Stimulated activated memory B cell treated with anti-CD40 and anti-IgM and Interleukin-4, amounts not matched to agents 10 μg/mL and 1 μg/mL and 100 μg/mL, for 72 hours (primary cell): Measurements from ENCODE around the gene PTCD2.

Experiments used
- ATAC-seq: fragments of 150-1000 bp; cut with Tn5 transposase; 2 replicates; pipeline ENCODE4 v1.10.0; 2021
- H3K27ac Mint-ChIP-seq: one replicate; pipeline ENCODE4 v1.8.0; 2022; ENCODE audit warnings: mild to moderate bottlenecking, mixed read lengths
- H3K27me3 Mint-ChIP-seq: one replicate; pipeline ENCODE4 v1.8.0; 2022; ENCODE audit warnings: mixed read lengths
- H3K36me3 Mint-ChIP-seq: one replicate; pipeline ENCODE4 v1.8.0; 2022; ENCODE audit warnings: mixed read lengths
- H3K4me1 Mint-ChIP-seq: one replicate; pipeline ENCODE4 v1.8.0; 2022; ENCODE audit warnings: mixed read lengths
- H3K4me3 Mint-ChIP-seq: one replicate; pipeline ENCODE4 v1.8.0; 2022; ENCODE audit warnings: mild to moderate bottlenecking, moderate library complexity, mixed read lengths
- H3K9me3 Mint-ChIP-seq: one replicate; pipeline ENCODE4 v1.8.0; 2022; ENCODE audit warnings: mixed read lengths

PTCD2 gene

GRCh38 chr5:72352616-72353015 lies 32.4 kb downstream of the PTCD2 start:
- Mint-ChIP-seq H3K9me3 (no peaks in the 10 kb centered on the region), H3K27ac (no peak overlapping the region), H3K4me3 (no peak overlapping the region), H3K4me1 (peaks cover 7% of the 10 kb centered on the region), H3K27me3 (no peaks in the 10 kb centered on the region), H3K36me3 (peaks cover 39% of the 10 kb centered on the region)
- no peak for ATAC-seq

DNA sequence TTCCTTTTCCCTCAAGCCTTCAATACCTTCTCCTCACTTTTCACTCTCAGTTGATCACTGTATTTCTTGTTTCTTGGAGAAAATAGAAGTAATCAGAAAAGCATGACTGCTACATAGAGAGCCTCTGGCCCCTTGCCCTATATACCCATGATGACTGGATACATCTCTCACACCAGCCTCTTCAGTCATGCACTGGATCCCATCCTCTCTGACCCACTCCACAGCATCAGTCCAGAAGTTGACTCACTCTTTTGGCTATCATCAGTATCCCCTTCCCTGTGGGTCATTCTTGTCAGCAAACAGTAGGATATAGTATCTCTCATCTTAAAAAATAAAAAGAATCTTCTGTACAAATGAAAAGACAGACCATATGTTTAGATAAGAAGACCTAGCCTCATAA lies 32.9 kb downstream of the PTCD2 start:
- peaks cover 38% of the 10 kb centered on the region for H3K36me3 Mint-ChIP-seq
- no peaks in the 10 kb centered on the region for H3K27me3 Mint-ChIP-seq
- H3K27ac Mint-ChIP-seq, result no peak overlapping the region
- H3K4me3 Mint-ChIP-seq, result no peak overlapping the region
- no peaks in the 10 kb centered on the region for H3K9me3 Mint-ChIP-seq
- peaks cover 7% of the 10 kb centered on the region for H3K4me1 Mint-ChIP-seq
- ATAC-seq, result no peak

DNA sequence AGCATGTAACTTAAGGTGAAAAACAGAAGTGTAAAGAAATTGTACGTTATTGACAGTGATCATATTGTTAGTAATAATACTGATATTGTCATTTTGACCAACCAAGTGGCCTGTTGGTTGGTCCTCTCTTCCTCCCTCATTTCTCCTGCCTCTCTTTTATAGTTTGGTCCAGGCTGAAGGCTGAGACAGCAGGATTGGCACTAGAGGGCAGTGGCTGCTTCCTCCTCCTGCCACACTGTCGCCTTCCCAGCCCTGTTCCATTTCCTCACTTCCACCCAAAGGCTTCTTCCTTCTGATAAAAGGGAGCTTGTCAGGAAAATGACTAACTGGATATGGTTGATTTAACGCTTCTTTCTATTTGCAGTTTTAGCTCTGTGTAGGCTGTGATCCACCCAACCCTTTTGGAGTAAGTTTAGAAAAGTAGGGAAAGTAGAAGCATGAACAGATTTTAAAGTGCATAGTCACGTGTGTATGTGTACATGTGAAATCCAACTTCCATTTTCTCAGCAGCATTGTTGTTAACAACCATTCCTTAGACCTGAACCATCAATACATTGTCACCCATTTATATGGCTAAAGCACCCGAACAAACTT lies 35.6 kb downstream of the PTCD2 start:
- Mint-ChIP-seq H3K4me1 (no peaks in the 10 kb centered on the region), H3K27ac (no peak overlapping the region), H3K4me3 (no peak overlapping the region), H3K27me3 (no peaks in the 10 kb centered on the region), H3K9me3 (no peaks in the 10 kb centered on the region), H3K36me3 (peaks cover 48% of the 10 kb centered on the region)
- no peak for ATAC-seq

DNA sequence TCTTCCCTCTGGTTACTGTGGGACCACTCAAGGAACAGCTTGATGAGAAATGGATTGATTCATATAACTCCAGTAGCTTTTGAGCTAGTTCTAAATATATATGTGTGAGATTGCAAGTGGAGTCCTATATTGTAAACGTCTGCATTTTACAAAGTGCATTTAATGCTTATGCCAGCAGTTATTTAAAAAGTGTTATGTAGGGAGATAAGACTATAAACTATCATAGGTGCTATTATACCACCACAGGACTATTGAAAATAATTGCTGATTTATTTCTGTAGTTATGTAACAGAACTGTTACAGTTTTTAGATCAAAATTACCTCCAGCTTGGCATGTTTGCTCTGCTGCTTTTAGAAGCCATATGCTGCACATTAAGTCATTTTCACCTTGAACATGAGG lies 36.2 kb downstream of the PTCD2 start:
- H3K9me3 Mint-ChIP-seq, result no peaks in the 10 kb centered on the region
- peaks cover 48% of the 10 kb centered on the region for H3K36me3 Mint-ChIP-seq
- H3K27ac Mint-ChIP-seq, result no peak overlapping the region
- ATAC-seq, result no peak
- H3K27me3 Mint-ChIP-seq, result no peaks in the 10 kb centered on the region
- no peaks in the 10 kb centered on the region for H3K4me1 Mint-ChIP-seq
- H3K4me3 Mint-ChIP-seq, result no peak overlapping the region

DNA sequence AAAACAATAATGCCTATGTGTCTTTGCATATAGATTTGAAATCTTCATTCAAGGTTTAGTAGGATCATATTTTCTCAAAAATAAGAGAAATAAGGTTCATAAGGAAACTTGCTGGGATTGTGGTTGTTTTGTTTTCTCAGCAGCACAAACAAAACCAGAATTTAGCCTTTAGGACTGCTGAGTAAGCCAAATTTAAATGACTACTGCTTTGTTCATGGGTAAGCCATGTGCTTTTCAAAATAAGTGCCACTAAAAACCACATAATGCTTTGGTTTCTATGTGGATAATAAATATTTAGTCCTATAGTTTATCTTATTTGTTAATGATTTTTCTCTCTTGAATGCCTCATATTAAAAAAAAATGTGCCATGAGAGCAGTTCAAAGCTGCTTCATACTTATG lies 38.8 kb downstream of the PTCD2 start:
- H3K36me3 Mint-ChIP-seq, result peaks cover 45% of the 10 kb centered on the region
- H3K4me1 Mint-ChIP-seq, result no peaks in the 10 kb centered on the region

DNA sequence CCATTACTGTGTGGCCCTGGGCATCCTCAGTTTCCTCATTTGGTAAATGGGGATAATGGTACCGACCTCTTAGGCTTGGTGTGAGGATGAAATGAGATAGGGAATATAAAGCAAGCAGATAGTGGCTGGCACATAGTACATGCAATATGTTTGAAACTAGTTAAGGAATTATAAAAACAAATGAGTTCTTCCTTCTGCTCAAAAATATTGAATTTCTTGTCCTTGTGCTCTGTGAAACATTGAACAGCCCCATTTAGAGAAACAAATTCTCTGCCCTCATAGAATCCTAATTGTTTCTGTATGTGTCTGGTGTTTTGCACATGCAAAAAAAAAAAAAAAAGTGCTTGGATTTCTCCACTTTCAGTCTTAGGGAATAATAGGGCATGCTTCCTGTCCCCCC lies 39.7 kb downstream of the PTCD2 start:
- Mint-ChIP-seq H3K27ac (no peak overlapping the region), H3K4me3 (no peak overlapping the region), H3K4me1 (no peaks in the 10 kb centered on the region), H3K9me3 (no peaks in the 10 kb centered on the region), H3K27me3 (no peaks in the 10 kb centered on the region), H3K36me3 (peaks cover 45% of the 10 kb centered on the region)
- ATAC-seq, result no peak

More for the DNA sequence above, 38.8 kb downstream of the PTCD2 start:
- no peak for ATAC-seq
- H3K9me3 Mint-ChIP-seq, result no peaks in the 10 kb centered on the region
- no peaks in the 10 kb centered on the region for H3K27me3 Mint-ChIP-seq
- H3K4me3 Mint-ChIP-seq, result no peak overlapping the region
- no peak overlapping the region for H3K27ac Mint-ChIP-seq

DNA sequence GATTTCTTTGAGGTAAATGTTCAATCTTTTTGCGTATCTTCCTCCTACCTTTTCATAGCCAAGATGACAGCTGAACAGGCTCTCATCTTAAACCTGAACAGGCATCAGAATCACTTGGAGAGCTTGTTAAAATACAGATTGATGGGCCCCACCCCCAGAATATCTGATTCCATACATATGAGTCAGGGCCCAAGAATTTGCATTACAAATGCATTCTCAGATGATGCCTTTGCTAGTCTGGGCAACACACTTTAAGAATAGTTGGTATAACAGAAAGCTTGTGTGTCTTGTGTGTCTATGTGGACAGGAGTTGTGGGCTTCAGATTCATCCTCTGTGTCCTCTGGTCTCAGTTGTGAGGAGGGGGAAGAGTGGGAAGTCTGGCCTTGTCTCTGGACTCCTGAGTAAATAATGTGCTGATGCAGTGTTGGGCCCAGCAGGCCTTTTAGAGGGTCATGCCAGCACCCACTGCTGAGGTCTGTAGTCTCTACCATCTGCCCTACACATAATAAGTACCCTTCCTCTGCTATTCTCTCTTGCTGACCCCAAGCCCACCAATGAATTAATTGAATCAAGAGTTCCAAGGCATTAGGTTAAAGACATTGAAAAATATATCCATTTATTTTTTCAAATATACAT lies 43.1 kb downstream of the PTCD2 start:
- Mint-ChIP-seq H3K27me3 (no peaks in the 10 kb centered on the region), H3K27ac (no peak overlapping the region), H3K4me1 (peaks cover 3% of the 10 kb centered on the region), H3K9me3 (no peaks in the 10 kb centered on the region), H3K4me3 (no peak overlapping the region), H3K36me3 (peaks cover 44% of the 10 kb centered on the region)
- no peak for ATAC-seq

DNA sequence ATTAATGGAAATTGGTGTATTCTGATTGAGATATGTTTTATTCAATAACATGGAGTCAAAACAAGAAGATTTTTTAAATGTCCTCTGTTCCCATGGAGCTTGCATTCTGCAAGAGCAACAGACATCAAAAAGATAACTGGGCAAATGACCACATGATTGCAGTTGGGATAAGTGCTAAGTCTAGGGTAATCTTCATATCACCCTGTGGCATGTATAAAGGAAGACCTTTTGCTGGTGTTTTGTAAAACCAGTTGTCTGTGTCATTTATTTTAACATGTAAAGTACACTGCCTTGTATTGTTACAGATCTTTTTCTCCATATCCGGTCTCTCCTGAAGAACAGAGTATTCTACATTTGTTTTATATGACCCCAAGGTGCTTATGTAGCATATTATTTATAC lies 44.0 kb downstream of the PTCD2 start:
- Mint-ChIP-seq H3K36me3 (peaks cover 40% of the 10 kb centered on the region), H3K27me3 (no peaks in the 10 kb centered on the region), H3K9me3 (no peaks in the 10 kb centered on the region), H3K4me3 (no peak overlapping the region), H3K27ac (no peak overlapping the region), H3K4me1 (peaks cover 6% of the 10 kb centered on the region)
- ATAC-seq, result no peak

GRCh38 chr5:72364951-72365350 lies 44.8 kb downstream of the PTCD2 start:
- Mint-ChIP-seq H3K27me3 (no peaks in the 10 kb centered on the region), H3K9me3 (no peaks in the 10 kb centered on the region), H3K4me3 (no peak overlapping the region), H3K4me1 (peaks cover 6% of the 10 kb centered on the region), H3K27ac (no peak overlapping the region), H3K36me3 (peaks cover 32% of the 10 kb centered on the region)
- ATAC-seq, result no peak

- Mint-ChIP-seq H3K36me3 (peaks cover 26% of the 10 kb centered on the region), H3K4me3 (no peak overlapping the region), H3K27me3 (no peaks in the 10 kb centered on the region), H3K4me1 (peaks cover 6% of the 10 kb centered on the region), H3K9me3 (no peaks in the 10 kb centered on the region), H3K27ac (no peak overlapping the region)
- ATAC-seq, result peak; percentile 70
These were observed 46.3 kb downstream of the PTCD2 start for GRCh38 chr5:72366324-72366976.

DNA sequence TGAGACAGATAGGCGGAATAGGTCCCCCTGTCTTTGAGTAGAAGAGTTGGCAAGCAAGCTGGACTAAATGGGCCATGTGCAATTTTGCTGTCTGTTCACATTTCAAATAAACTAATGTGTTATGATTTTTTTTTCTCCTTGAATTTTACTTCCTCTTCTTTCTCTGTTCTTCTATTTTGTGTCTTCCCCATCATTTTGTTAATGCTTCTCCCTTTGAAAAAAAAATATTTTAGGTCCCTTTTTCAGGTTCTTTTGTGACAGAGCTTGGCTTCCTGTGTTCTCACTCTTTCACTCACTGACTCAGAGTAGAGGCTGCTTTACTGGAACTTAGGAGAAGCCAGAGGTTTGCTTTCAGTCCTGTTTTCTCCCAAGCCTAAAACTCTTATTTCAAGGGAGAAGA lies 48.1 kb downstream of the PTCD2 start:
- Mint-ChIP-seq H3K36me3 (peaks cover 12% of the 10 kb centered on the region), H3K4me1 (peaks cover 19% of the 10 kb centered on the region), H3K9me3 (no peaks in the 10 kb centered on the region), H3K4me3 (no peak overlapping the region), H3K27me3 (no peaks in the 10 kb centered on the region), H3K27ac (no peak overlapping the region)
- ATAC-seq, result no peak

GRCh38 chr5:72369301-72369700 lies 49.1 kb downstream of the PTCD2 start:
- Mint-ChIP-seq H3K4me3 (no peak overlapping the region), H3K27ac (no peak overlapping the region), H3K27me3 (no peaks in the 10 kb centered on the region), H3K4me1 (peaks cover 19% of the 10 kb centered on the region), H3K36me3 (peaks cover 12% of the 10 kb centered on the region), H3K9me3 (no peaks in the 10 kb centered on the region)
- ATAC-seq, result no peak

DNA sequence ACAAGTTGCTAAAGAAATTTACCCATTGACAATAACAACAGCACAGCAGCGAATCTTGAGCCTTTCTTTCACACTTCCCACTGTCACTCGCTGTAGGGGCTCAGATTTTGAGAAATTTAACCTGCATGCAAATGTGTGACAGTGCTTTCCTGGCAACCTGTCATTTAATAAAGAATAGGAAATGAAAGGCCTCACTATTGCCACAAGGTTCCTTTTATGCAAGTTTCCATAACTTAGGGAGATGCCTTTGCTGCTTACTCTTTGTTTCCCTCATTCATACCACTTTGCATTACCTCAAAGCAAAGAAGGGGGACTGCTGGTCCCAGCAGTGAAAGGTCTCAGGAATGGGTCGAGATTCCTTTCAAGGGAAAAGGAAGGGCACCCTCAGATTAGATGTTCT lies 49.5 kb downstream of the PTCD2 start:
- peaks cover 12% of the 10 kb centered on the region for H3K36me3 Mint-ChIP-seq
- no peak overlapping the region for H3K27ac Mint-ChIP-seq
- H3K4me1 Mint-ChIP-seq, result peaks cover 19% of the 10 kb centered on the region
- H3K27me3 Mint-ChIP-seq, result no peaks in the 10 kb centered on the region
- no peaks in the 10 kb centered on the region for H3K9me3 Mint-ChIP-seq
- ATAC-seq, result peak; percentile 16
- H3K4me3 Mint-ChIP-seq, result no peak overlapping the region

DNA sequence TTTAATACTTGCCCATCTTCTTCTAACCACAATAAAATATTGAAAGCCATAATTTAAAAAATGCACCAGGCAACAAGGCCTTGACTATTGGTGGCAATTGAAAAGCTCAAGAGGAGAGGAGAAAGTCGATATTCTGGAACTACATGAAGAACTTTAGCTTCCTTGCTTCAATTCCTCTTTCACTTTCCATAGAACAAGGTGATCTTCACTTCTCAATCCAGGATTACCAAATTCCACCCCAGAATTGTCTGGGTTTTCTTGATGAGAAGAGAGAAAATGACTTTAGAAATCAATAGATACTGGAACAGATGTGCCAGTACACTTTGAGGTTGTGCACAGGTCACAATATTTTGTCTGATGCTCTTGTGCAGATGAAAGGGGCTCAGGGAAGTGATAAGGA lies 52.2 kb downstream of the PTCD2 start:
- Mint-ChIP-seq H3K4me3 (no peak overlapping the region), H3K36me3 (peaks cover 12% of the 10 kb centered on the region), H3K27ac (no peak overlapping the region), H3K9me3 (no peaks in the 10 kb centered on the region), H3K4me1 (peaks cover 19% of the 10 kb centered on the region), H3K27me3 (peaks cover 12% of the 10 kb centered on the region)
- ATAC-seq, result no peak

DNA sequence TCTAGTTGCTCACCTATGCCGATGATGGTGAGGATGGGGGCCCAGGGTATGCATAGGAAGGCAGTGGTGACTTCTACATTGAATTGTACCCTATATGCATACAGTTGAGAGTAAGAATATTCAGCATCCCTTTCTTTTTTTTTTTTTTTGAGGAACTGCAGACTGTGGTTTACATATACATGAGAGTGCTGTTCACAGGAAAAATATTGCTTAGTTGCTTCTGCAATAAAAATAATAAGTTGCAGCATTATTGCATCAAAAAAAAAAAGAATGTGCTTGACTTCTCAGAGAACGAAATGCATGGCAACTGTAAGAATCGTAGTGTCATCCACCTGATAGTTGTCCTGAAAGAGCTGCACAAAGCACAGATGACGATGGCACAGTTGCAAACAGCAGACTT lies 52.8 kb downstream of the PTCD2 start:
- Mint-ChIP-seq H3K9me3 (no peaks in the 10 kb centered on the region), H3K27ac (no peak overlapping the region), H3K36me3 (peaks cover 12% of the 10 kb centered on the region), H3K4me1 (peaks cover 19% of the 10 kb centered on the region), H3K4me3 (no peak overlapping the region), H3K27me3 (peaks cover 12% of the 10 kb centered on the region)
- no peak for ATAC-seq

DNA sequence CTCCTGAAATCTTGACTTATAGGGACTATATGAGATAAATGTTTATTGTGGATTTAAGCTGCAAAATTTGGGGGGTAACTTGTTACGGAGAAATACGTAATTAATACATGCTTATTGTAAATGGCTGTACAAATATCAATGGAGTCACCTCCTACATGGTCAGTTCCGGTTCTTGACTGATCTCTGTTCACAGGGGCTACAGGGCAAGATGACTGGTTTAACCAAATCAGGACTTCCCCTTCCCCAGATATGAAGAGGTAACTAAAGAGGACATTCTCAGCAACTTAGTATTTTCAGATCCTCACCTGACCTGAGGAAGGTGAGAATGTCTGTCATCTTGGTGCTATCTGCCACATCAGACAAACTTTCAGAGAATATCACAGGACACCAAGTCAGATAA lies 54.7 kb downstream of the PTCD2 start:
- no peak overlapping the region for H3K4me3 Mint-ChIP-seq
- peaks cover 14% of the 10 kb centered on the region for H3K4me1 Mint-ChIP-seq
- ATAC-seq, result peak; percentile 55
- H3K9me3 Mint-ChIP-seq, result no peaks in the 10 kb centered on the region
- peaks cover 12% of the 10 kb centered on the region for H3K27me3 Mint-ChIP-seq
- H3K27ac Mint-ChIP-seq, result no peak overlapping the region
- H3K36me3 Mint-ChIP-seq, result peaks cover 6% of the 10 kb centered on the region
